Naive thymus-derived CD4-positive, alpha-beta T cell (primary cell): Measurements from ENCODE around the gene ATG7. TPM values are rescaled to one million over a fixed set of nuclear protein-coding genes. Genes with fewer than 3 reads are reported as not detected.
A peak's percentile ranks its signal among the peaks of the same experiment; 100 is the strongest.
"Not testable (repeated sequence)": the region's sequence is repeated elsewhere in the genome, so short reads cannot be mapped to it uniquely, and the experiment has no call there.

Experiments used
- ATAC-seq: fragments of 150-1000 bp; cut with Tn5 transposase; 2 replicates; pipeline ENCODE4 v1.10.0; 2021; ENCODE audit warnings: mild to moderate bottlenecking, moderate library complexity
- CTCF ChIA-PET: fragments of 350-600 bp; sonication (Branson Sonifier 250); formaldehyde crosslinking; loops from one replicate; lab custom pipeline; 2021; ENCODE audit warnings: antibody characterized with exemption; lab: Charles Lee
- POLR2A ChIA-PET: fragments of 350-600 bp; sonication (Branson Sonifier 250); formaldehyde crosslinking; loops from one replicate; lab custom pipeline; 2021; ENCODE audit warnings: antibody characterized with exemption, inconsistent platforms; lab: Charles Lee
- DNase-seq, 9 donors: peaks; one replicate each; pipeline versions ENCODE4 v3.0.0 to v3.0.0-alpha.2; 2020 to 2022; ENCODE audit warnings: mixed read lengths in 1 of 9
- H3K27ac ChIP-seq: one replicate; pipeline ENCODE4 v1.7.0; 2013; ENCODE audit warnings: mild to moderate bottlenecking, low read depth, low read length, moderate library complexity
- H3K27me3 ChIP-seq, 2 donors: one replicate each; pipeline ENCODE4 v1.7.0; 2013; ENCODE audit warnings: low read length in 2 of 2, mild to moderate bottlenecking in 2 of 2, moderate library complexity in 2 of 2; ENCODE audit not compliant: control insufficient read depth in 2 of 2, insufficient read depth in 2 of 2
- H3K36me3 ChIP-seq, 3 experiments: 1 replicate in 2 of 3; 2 replicates in 1 of 3; pipeline ENCODE4 v1.7.0; 2013; ENCODE audit warnings: low read length in 3 of 3, mild to moderate bottlenecking in 3 of 3, moderate library complexity in 1 of 3; ENCODE audit not compliant: insufficient read depth in 3 of 3, control insufficient read depth in 2 of 3
- H3K4me1 ChIP-seq, 2 donors: one replicate each; pipeline ENCODE4 v1.7.0; 2013; ENCODE audit warnings: low read length in 2 of 2, mild to moderate bottlenecking in 2 of 2, moderate library complexity in 1 of 2; ENCODE audit not compliant: control insufficient read depth in 2 of 2, insufficient read depth in 2 of 2
- H3K4me3 ChIP-seq: 2 replicates; pipeline ENCODE4 v1.7.0; 2013; ENCODE audit warnings: mild to moderate bottlenecking, low read length
- H3K9me3 ChIP-seq, 3 experiments: 1 replicate in 2 of 3; 2 replicates in 1 of 3; pipeline ENCODE4 v1.7.0; 2013; ENCODE audit warnings: low read length in 3 of 3; ENCODE audit not compliant: control insufficient read depth in 2 of 3
- H3K27ac Mint-ChIP-seq, 9 donors: one replicate each; pipeline ENCODE4 v1.8.0; 2020 to 2022; ENCODE audit warnings: mixed read lengths in 9 of 9, mild to moderate bottlenecking in 8 of 9, moderate library complexity in 5 of 9, inconsistent platforms in 2 of 9
- H3K27me3 Mint-ChIP-seq, 5 donors: one replicate each; pipeline ENCODE4 v1.8.0; 2021 to 2022; ENCODE audit warnings: mixed read lengths in 5 of 5, mild to moderate bottlenecking in 1 of 5
- H3K36me3 Mint-ChIP-seq, 5 donors: one replicate each; pipeline ENCODE4 v1.8.0; 2020 to 2022; ENCODE audit warnings: mixed read lengths in 5 of 5, mild to moderate bottlenecking in 3 of 5, inconsistent platforms in 1 of 5
- H3K4me1 Mint-ChIP-seq, 7 donors: one replicate each; pipeline ENCODE4 v1.8.0; 2020 to 2022; ENCODE audit warnings: mixed read lengths in 7 of 7, mild to moderate bottlenecking in 3 of 7, inconsistent platforms in 1 of 7
- H3K4me3 Mint-ChIP-seq, 10 donors: one replicate each; pipeline ENCODE4 v1.8.0; 2020 to 2022; ENCODE audit warnings: mild to moderate bottlenecking in 10 of 10, mixed read lengths in 10 of 10, moderate library complexity in 6 of 10, inconsistent platforms in 2 of 10
- H3K9me3 Mint-ChIP-seq, 11 donors: one replicate each; pipeline ENCODE4 v1.8.0; 2020 to 2022; ENCODE audit warnings: mixed read lengths in 11 of 11, mild to moderate bottlenecking in 4 of 11, inconsistent platforms in 1 of 11, moderate library complexity in 1 of 11
- intact Hi-C, 2 donors: fragments of 100-400 bp; cut with micrococcal nuclease; formaldehyde crosslinking; loops; one replicate each; pipeline ENCODE4 v1.15.1; 2023
- polyA plus RNA-seq, 2 donors: library from polyadenylated mRNA; unstranded; fragments of 300-500 nt; fragmentation: Illumina TruSeq; gene quantifications; one replicate each; pipeline ENCODE4 v1.2.3, GENCODE V29; 2021
- total RNA-seq, 6 experiments: library from RNA in 5 of 6; stranded (reverse) in 5 of 6; gene quantifications; 1 replicate in 5 of 6; 2 replicates in 1 of 6; pipeline ENCODE4 v1.2.3 and lab custom pipeline; 2021 to 2026

Gene ATG7
- total and polyA plus RNA-seq, 7 experiments from 2014 or later, result 12.0 to 80.3 (median 33.6) TPM

DNA sequence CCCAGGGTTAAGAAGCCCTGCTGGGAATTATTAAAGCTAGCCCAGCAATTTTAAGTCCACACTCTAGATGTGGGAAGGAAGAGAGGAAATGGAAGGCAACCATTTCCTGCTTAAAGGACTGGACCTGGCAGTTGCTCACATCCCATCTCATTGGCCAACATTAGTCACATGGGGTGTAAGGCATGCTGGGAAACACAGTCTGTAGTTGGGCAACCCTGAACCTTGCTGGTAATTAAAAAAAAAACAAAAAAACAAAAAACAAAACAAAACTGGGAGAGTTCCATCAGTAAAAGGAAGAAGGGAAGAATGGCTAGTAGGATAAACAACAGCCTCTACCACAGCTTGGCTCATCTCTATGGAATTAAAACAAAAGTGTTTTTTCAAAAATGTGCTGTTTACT lies 235.5 kb downstream of the ATG7 start:
- H3K27me3 Mint-ChIP-seq, result no peaks in the 10 kb centered on the region
- intact Hi-C loops, result no loop called here
- peak overlapping the region in 2 of 9 donors; percentile 16 to 69 for H3K27ac Mint-ChIP-seq

DNA sequence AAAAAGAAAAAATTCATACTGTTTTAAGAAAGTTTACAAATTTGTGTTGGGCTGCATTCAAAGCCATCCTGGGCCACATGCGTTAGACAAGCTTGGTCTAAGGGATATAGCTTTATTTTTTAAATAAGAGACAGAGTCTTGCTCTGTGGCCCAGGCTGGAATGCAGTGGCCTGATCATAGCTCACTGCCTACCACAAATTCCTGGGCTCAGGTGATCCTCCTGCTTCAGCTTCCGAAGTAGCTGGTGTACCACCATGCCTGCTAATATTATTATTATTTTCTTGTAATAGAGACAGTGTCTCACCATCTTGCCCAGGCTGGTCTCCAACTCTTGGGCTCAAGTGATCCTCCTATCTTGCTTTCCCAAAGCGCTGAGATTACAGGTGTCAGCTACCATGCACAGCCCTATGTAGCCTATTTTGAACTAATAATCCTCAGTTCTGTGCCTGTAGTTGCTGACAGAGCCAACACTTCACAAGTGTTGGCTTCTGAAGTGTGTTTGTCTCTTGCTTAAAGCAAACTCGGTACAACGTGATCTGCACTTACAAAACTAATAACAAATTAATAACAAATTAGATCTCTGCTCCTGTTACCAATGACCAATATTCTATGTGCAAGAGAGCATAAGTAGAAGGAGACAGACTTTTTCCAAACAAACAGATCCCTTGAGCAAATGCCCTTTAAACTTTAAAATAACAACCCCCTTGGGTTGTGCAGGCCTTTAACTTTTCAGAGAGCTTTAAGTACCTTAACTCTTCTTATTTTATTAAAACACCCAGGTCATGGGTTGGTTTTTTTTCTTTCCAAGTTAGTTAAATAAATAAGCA lies 236.4 kb downstream of the ATG7 start:
- intact Hi-C loops, result no loop called here
- Mint-ChIP-seq H3K36me3 (peaks cover 0 to 26% (median 10%) of the 10 kb centered on the region in 5 donors), H3K4me1 (peaks cover 0 to 13% (median 0%) of the 10 kb centered on the region in 7 donors), H3K9me3 (peaks cover 0 to 2% (median 0%) of the 10 kb centered on the region in 11 donors), H3K27me3 (no peaks in the 10 kb centered on the region), H3K4me3 (no peak overlapping the region), H3K27ac (peak overlapping the region in 1 of 9 donors; percentile 49)
- no peak for DNase-seq
- ChIA-PET POLR2A (no interaction called here), CTCF (interaction anchor here (0.6 kb wide), 2 partner anchors 13 to 178 kb away, joined by 3 to 5 read pairs; no protein-coding TSS in a partner anchor)
- Histone ChIP-seq H3K9me3 (no peaks in the 10 kb centered on the region), H3K4me1 (no peaks in the 10 kb centered on the region), H3K27ac (no peak overlapping the region), H3K36me3 (no peaks in the 10 kb centered on the region), H3K27me3 (no peaks in the 10 kb centered on the region), H3K4me3 (no peak overlapping the region)
- ATAC-seq, result no peak

More for the DNA sequence above, 235.5 kb downstream of the ATG7 start:
- H3K36me3 Mint-ChIP-seq, result peaks cover 0 to 26% (median 10%) of the 10 kb centered on the region in 5 donors
- no peak overlapping the region for H3K27ac ChIP-seq
- no peaks in the 10 kb centered on the region for H3K27me3 ChIP-seq
- H3K4me1 ChIP-seq, result no peaks in the 10 kb centered on the region
- peaks cover 0 to 2% (median 0%) of the 10 kb centered on the region in 11 donors for H3K9me3 Mint-ChIP-seq
- no peaks in the 10 kb centered on the region for H3K36me3 ChIP-seq
- ChIA-PET POLR2A (no interaction called here), CTCF (interaction anchor here (0.6 kb wide), 1 partner anchor 12 kb away, joined by 5 read pairs; no protein-coding TSS in a partner anchor)
- no peak overlapping the region for H3K4me3 ChIP-seq
- H3K4me1 Mint-ChIP-seq, result peaks cover 0 to 13% (median 0%) of the 10 kb centered on the region in 7 donors
- H3K4me3 Mint-ChIP-seq, result no peak overlapping the region
- DNase-seq, result no peak
- H3K9me3 ChIP-seq, result no peaks in the 10 kb centered on the region
- no peak for ATAC-seq

DNA sequence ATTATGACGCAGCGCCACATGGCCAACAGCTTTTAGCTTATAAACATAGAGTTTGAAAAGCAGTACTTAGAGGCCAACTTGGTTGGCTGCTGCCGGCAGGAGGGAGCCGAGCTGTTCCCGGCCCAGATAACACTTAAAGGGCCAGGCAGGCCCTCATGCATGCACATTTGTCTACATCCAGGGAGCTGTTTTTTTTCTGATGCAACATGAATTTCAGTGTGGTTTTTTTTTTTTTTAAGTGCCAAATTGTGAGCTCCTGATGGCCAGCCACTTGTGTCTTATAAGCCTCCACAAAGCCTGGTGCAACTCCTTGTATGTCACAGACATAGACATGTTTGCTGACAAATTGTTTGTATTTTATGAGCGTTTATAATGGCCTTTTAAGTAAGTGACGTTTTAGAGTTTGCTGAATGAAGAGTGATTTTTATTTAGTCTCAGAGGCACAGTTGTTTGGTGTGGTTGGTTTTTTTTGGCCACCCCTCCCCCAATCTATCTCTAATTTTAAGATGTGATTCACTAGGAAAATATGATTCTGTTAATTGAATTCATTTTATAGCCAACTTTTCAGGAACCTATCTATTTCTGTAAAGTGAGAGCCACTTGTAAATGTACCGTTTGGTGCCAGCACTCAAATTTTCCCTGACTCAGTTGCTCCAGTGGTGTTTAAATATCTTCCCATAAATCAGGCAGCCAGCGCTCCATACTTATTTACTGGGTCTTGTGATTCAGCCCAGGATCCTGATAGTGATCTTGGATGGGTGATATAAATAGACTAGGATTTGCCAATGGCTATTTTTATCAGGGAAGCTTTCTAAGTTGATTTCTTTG lies 237.2 kb downstream of the ATG7 start:
- CTCF ChIA-PET, result interaction anchor here (0.6 to 0.7 kb wide), 2 partner anchors 150 to 179 kb away, joined by 3 read pairs; no protein-coding TSS in a partner anchor
- no peak for DNase-seq
- H3K27ac ChIP-seq, result no peak overlapping the region
- H3K4me1 ChIP-seq, result no peaks in the 10 kb centered on the region
- peaks cover 2 to 12% (median 6%) of the 10 kb centered on the region in 7 donors for H3K4me1 Mint-ChIP-seq
- no peak for ATAC-seq
- no peaks in the 10 kb centered on the region for H3K9me3 ChIP-seq
- no peak overlapping the region for H3K4me3 ChIP-seq
- intact Hi-C loops, result no loop called here
- POLR2A ChIA-PET, result no interaction called here
- peak overlapping the region in 1 of 9 donors; percentile 3 for H3K27ac Mint-ChIP-seq
- H3K27me3 ChIP-seq, result no peaks in the 10 kb centered on the region
- peaks cover 0 to 2% (median 0%) of the 10 kb centered on the region in 11 donors for H3K9me3 Mint-ChIP-seq
- no peak overlapping the region for H3K4me3 Mint-ChIP-seq
- no peaks in the 10 kb centered on the region for H3K36me3 ChIP-seq
- H3K36me3 Mint-ChIP-seq, result peaks cover 0 to 32% (median 14%) of the 10 kb centered on the region in 5 donors
- no peaks in the 10 kb centered on the region for H3K27me3 Mint-ChIP-seq

GRCh38 chr3:11510001-11510340 lies 237.8 kb downstream of the ATG7 start:
- DNase-seq, result no peak
- ATAC-seq, result no peak
- peaks cover 0 to 32% (median 14%) of the 10 kb centered on the region in 5 donors for H3K36me3 Mint-ChIP-seq
- H3K36me3 ChIP-seq, result no peaks in the 10 kb centered on the region
- no peak overlapping the region for H3K4me3 ChIP-seq
- no peak overlapping the region for H3K4me3 Mint-ChIP-seq
- H3K27ac Mint-ChIP-seq, result peak overlapping the region in 1 of 9 donors; percentile 12
- CTCF ChIA-PET, result interaction anchor here (0.7 kb wide), 1 partner anchor 151 kb away, joined by 3 read pairs; no protein-coding TSS in a partner anchor
- H3K4me1 Mint-ChIP-seq, result peaks cover 2 to 12% (median 7%) of the 10 kb centered on the region in 7 donors
- no peaks in the 10 kb centered on the region for H3K27me3 Mint-ChIP-seq
- H3K9me3 Mint-ChIP-seq, result peaks cover 0 to 1% (median 0%) of the 10 kb centered on the region in 11 donors
- H3K9me3 ChIP-seq, result no peaks in the 10 kb centered on the region
- H3K4me1 ChIP-seq, result no peaks in the 10 kb centered on the region
- no peaks in the 10 kb centered on the region for H3K27me3 ChIP-seq
- intact Hi-C loops, result no loop called here
- no peak overlapping the region for H3K27ac ChIP-seq
- POLR2A ChIA-PET, result no interaction called here

GRCh38 chr3:11510356-11510755 lies 238.2 kb downstream of the ATG7 start:
- intact Hi-C loops, result no loop called here

GRCh38 chr3:11511606-11512005 lies 239.4 kb downstream of the ATG7 start:
- H3K9me3 Mint-ChIP-seq, H3K9me3 ChIP-seq, intact Hi-C loops, H3K4me3 Mint-ChIP-seq, H3K27ac Mint-ChIP-seq, CTCF ChIA-PET, H3K36me3 ChIP-seq, POLR2A ChIA-PET, H3K27me3 ChIP-seq, ATAC-seq, H3K27me3 Mint-ChIP-seq, DNase-seq, H3K4me1 ChIP-seq, H3K27ac ChIP-seq, H3K4me3 ChIP-seq: not testable (repeated sequence)
- Mint-ChIP-seq H3K4me1 (peaks cover 4 to 12% (median 7%) of the 10 kb centered on the region in 7 donors), H3K36me3 (peaks cover 0 to 26% (median 14%) of the 10 kb centered on the region in 5 donors)

More at GRCh38 chr3:11510356-11510755, 238.2 kb downstream of the ATG7 start:
- DNase-seq (no peak), ATAC-seq (no peak)
- ChIA-PET POLR2A (no interaction called here), CTCF (interaction anchor here (0.6 to 0.7 kb wide), 2 partner anchors 151 to 367 kb away, joined by 3 to 6 read pairs; no protein-coding TSS in a partner anchor)
- Mint-ChIP-seq H3K27ac (no peak overlapping the region), H3K27me3 (no peaks in the 10 kb centered on the region), H3K4me3 (no peak overlapping the region), H3K36me3 (peaks cover 0 to 31% (median 14%) of the 10 kb centered on the region in 5 donors), H3K9me3 (no peaks in the 10 kb centered on the region), H3K4me1 (peaks cover 2 to 12% (median 7%) of the 10 kb centered on the region in 7 donors)
- Histone ChIP-seq H3K4me3 (no peak overlapping the region), H3K27ac (no peak overlapping the region), H3K4me1 (no peaks in the 10 kb centered on the region), H3K27me3 (no peaks in the 10 kb centered on the region), H3K9me3 (no peaks in the 10 kb centered on the region), H3K36me3 (no peaks in the 10 kb centered on the region)
